Measurements from ENCODE around the gene GJC3. TPM values are rescaled to one million over a fixed set of nuclear protein-coding genes. Genes with fewer than 3 reads are reported as not detected.

The GJC3 gene, protein sequence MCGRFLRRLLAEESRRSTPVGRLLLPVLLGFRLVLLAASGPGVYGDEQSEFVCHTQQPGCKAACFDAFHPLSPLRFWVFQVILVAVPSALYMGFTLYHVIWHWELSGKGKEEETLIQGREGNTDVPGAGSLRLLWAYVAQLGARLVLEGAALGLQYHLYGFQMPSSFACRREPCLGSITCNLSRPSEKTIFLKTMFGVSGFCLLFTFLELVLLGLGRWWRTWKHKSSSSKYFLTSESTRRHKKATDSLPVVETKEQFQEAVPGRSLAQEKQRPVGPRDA
- not detected for total RNA-seq

DNA sequence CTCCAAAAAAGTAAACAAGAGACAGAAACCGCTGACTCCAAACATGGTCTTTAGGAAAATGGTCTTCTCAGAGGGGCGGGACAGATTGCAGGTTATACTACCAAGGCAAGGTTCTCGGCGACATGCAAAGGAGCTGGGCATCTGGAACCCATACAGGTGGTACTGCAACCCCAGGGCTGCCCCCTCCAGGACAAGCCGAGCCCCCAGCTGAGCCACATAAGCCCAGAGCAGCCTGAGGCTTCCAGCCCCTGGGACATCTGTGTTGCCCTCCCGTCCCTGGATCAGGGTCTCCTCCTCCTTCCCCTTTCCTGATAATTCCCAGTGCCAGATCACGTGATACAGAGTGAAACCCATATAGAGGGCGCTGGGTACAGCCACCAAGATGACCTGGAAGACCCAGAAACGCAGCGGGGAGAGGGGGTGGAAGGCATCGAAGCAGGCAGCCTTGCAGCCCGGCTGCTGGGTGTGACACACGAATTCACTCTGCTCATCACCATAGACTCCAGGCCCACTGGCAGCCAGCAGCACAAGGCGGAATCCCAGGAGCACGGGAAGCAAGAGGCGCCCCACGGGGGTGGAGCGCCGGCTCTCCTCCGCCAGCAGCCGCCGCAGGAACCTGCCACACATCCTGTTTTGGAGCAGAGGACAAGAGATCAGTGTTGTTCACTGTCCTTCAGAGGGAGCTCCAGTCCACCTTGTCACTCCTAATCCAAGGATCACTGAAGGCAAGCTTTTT, at the start of gene GJC3:
GJC3 (minus strand) TSS at position 627 of the 736 bp plus-strand sequence; CDS start at position 627, 0 bp downstream.

DNA sequence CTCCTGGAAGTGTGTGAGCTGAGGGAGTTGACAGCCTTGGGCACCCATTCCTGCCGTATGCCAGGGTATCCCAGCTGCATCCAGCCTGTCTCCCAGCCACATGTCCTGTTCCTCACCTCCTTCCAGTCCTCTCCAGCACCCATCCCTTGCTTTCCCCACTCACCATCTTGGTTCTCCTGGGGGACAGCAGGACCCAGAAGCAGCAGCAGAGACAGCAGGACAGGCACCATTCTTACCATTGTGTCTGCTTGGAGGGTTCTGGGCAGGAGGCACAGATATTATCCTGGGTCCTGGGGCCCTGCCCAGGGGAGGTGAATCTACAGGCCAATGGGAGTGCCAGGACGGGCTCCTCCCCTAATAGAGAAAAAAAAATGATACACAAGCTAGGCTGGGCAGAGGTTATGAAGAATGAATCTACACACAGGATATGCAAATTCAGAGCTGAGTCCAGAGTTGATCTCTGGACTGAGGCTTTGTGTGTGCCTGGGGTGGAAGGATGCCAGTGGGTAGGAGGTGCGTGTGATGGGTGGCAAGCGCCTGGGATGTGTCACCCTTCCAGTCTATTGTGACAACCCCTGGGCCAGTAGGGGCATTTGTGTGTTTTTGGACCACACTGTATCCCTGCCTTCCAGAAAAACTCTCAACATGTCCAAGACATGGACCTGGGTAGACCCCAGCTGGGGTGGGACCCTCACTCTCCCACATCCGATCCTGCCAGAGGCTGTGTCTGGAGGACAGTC, 46.5 kb upstream of the GJC3 start, which contains the start of gene AZGP1:
AZGP1 (minus strand) TSS at position 250 of the 740 bp plus-strand sequence; CDS start at position 239, 11 bp downstream.

DNA sequence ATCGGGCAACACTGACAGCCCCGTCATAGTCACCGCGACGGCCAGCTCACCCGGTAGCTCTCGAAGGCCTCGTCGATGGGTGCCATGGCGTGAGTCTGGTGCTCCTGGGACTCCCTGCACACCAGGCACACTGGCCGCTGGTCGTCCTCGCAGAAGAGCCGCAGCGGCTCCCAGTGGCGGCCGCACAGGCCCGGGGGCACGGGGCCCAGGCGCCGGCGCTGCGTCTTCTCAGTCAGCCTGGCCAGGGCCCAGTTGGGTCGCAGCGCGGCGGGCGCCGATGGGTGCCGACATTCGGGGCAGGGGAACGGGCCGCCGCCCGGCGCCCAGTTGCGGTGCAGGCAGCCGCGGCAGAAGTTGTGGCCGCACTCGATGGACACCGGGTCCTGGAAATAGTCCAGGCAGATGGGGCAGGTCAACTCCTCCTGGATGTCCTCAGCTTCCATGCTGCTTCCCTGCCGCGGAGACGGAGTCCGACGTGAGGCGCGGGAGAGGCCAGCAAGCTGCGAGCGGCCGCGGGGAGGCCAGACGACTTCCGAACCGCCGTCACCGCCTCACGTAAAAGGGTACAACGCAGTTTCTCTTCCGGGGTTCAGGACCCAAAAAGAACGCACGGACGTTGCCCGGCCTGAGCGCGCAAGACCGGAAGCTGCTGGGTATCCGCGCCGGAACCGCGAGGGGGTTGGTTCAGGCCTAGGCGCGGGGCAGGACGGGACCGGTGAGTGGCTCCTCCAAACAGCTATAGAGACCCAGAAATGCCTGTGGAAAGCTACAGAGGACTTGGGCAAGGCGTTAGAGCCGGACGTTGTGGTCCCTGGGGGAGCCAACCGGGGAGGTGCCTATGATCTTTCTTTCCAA, 10.2 kb downstream of the GJC3 start, which contains the start of gene TRIM4:
TRIM4 (minus strand) TSS at position 572 of the 855 bp plus-strand sequence; CDS start at position 443, 129 bp downstream.

DNA sequence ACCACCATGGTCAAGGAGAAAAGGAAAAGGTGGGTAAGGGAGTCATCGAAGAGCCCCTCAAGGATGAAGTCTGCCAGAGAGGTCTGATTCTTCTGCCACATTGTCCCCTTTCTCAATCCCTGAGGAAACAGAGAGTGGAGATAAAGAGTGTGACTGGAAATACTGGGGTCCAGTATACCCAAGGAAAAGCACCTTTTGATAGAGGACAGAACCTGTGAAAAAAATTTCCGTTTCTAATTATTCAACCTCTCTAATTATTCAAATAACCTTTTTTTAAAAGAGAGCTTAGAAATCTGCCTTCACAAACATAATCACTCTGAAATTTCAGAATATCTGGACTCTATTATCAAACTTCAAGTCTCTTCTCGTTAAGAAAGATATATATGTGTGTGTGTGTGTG, 52.5 kb downstream of the GJC3 start, which contains the start of gene OR2AE1:
OR2AE1 (minus strand) TSS at position 101 of the 400 bp plus-strand sequence; CDS start at position 101, 0 bp downstream.

Small RNA genes lying within 50 kb of the gene (small RNA-seq; reads per million reads assigned to genes)
- not detected for gene RF00019
- not detected for gene RF00561

Other genes starting within 250 kb of the GJC3 start
- not detected for gene CYP3A5, start 249.6 kb downstream of the GJC3 start, total RNA-seq
- not detected for gene CYP3A7, start 194.4 kb downstream of the GJC3 start, total RNA-seq
- not detected for gene CYP3A4, start 145.4 kb downstream of the GJC3 start, total RNA-seq
- gene CYP3A43, start 101.6 kb downstream of the GJC3 start, total RNA-seq = not detected
- gene OR2AE1, start 52.6 kb downstream of the GJC3 start, total RNA-seq = not detected
- 12.5 TPM for gene TRIM4, start 10.1 kb downstream of the GJC3 start, total RNA-seq
- gene AZGP1, start 46.4 kb upstream of the GJC3 start, total RNA-seq = not detected
- gene ZKSCAN1, start 86.0 kb upstream of the GJC3 start, total RNA-seq = 78.9 TPM
- 13.4 TPM for gene ZSCAN21, start 120.2 kb upstream of the GJC3 start, total RNA-seq
- 39.4 TPM for gene ZNF3, start 152.1 kb upstream of the GJC3 start, total RNA-seq
- gene COPS6, start 159.3 kb upstream of the GJC3 start, total RNA-seq = 48.9 TPM
- gene MCM7, start 171.8 kb upstream of the GJC3 start, total RNA-seq = 38.5 TPM
- 20.5 TPM for gene AP4M1, start 172.0 kb upstream of the GJC3 start, total RNA-seq
- gene TAF6, start 189.7 kb upstream of the GJC3 start, total RNA-seq = 31.4 TPM
- 22.8 TPM for gene CNPY4, start 190.0 kb upstream of the GJC3 start, total RNA-seq
- 5.3 TPM for gene MBLAC1, start 197.3 kb upstream of the GJC3 start, total RNA-seq
- 48.9 TPM for gene LAMTOR4, start 219.3 kb upstream of the GJC3 start, total RNA-seq
- 16.8 TPM for gene TRAPPC14, start 229.1 kb upstream of the GJC3 start, total RNA-seq
- 3.9 TPM for gene GAL3ST4, start 239.0 kb upstream of the GJC3 start, total RNA-seq
- 49.6 TPM for gene GPC2, start 247.8 kb upstream of the GJC3 start, total RNA-seq
- gene STAG3, start 248.3 kb upstream of the GJC3 start, total RNA-seq = 0.69 TPM